Loucy (cell line): ENCODE results near the gene CTAGE6.
"Not testable (repeated sequence)": the region's sequence is repeated elsewhere in the genome, so short reads cannot be mapped to it uniquely, and the experiment has no call there.

Source experiments
- H2AFZ ChIP-seq: fragments of 200-600 bp; sonication (generic); 2 replicates; pipeline ENCODE4 v1.6.0; 2016; ENCODE audit warnings: antibody characterized with exemption, mild to moderate bottlenecking, low read length, moderate library complexity
- H3F3A ChIP-seq: fragments of 200-600 bp; 2 replicates; pipeline ENCODE4 v1.6.0; 2016; ENCODE audit warnings: antibody characterized with exemption, low read depth, mild to moderate bottlenecking
- H3K27me3 ChIP-seq: fragments of 200-600 bp; sonication (generic); 2 replicates; pipeline ENCODE4 v1.6.1; 2014; ENCODE audit warnings: low read length, mild to moderate bottlenecking; ENCODE audit not compliant: insufficient read depth, poor library complexity, severe bottlenecking
- H3K36me3 ChIP-seq: fragments of 200-600 bp; sonication (generic); 2 replicates; pipeline ENCODE4 v1.6.1; 2016; ENCODE audit warnings: low read length; ENCODE audit not compliant: insufficient read depth
- H3K4me1 ChIP-seq: fragments of 200-600 bp; sonication (generic); 2 replicates; pipeline ENCODE4 v1.5.1; 2014; ENCODE audit warnings: low read length, mild to moderate bottlenecking; ENCODE audit not compliant: insufficient read depth, poor library complexity, severe bottlenecking
- H3K4me2 ChIP-seq: fragments of 200-600 bp; sonication (generic); 2 replicates; pipeline ENCODE4 v1.6.0; 2014; ENCODE audit warnings: antibody characterized with exemption, low read length, low read depth, mild to moderate bottlenecking; ENCODE audit not compliant: poor library complexity, severe bottlenecking
- H3K4me3 ChIP-seq: fragments of 200-600 bp; sonication (generic); 2 replicates; pipeline ENCODE4 v1.5.1; 2014; ENCODE audit warnings: low read length, mild to moderate bottlenecking, mixed read lengths; ENCODE audit not compliant: poor library complexity, severe bottlenecking
- H3K79me2 ChIP-seq: fragments of 200-600 bp; sonication (generic); 2 replicates; pipeline ENCODE4 v1.6.1; 2014; ENCODE audit warnings: low read length; ENCODE audit not compliant: insufficient read depth
- H3K9ac ChIP-seq: fragments of 200-600 bp; sonication (generic); 2 replicates; pipeline ENCODE4 v1.6.0; 2014; ENCODE audit warnings: mild to moderate bottlenecking, low read depth, low read length, moderate library complexity; ENCODE audit not compliant: poor library complexity, severe bottlenecking
- H3K9me2 ChIP-seq: fragments of 200-600 bp; sonication (generic); replicated peaks from 2 replicates; pipeline ENCODE4 v1.6.1; 2016; ENCODE audit warnings: low read depth, low read length, mixed read lengths
- H3K9me3 ChIP-seq: fragments of 200-600 bp; sonication (generic); 2 replicates; pipeline ENCODE4 v1.6.1; 2014; ENCODE audit warnings: mild to moderate bottlenecking, antibody characterized with exemption, low read length, low read depth; ENCODE audit not compliant: insufficient read depth
- H4K20me1 ChIP-seq: fragments of 200-600 bp; sonication (generic); 2 replicates; pipeline ENCODE4 v1.6.0; 2014; ENCODE audit warnings: antibody characterized with exemption, low read length, mild to moderate bottlenecking; ENCODE audit not compliant: insufficient read depth, poor library complexity, severe bottlenecking

Gene CTAGE6

DNA sequence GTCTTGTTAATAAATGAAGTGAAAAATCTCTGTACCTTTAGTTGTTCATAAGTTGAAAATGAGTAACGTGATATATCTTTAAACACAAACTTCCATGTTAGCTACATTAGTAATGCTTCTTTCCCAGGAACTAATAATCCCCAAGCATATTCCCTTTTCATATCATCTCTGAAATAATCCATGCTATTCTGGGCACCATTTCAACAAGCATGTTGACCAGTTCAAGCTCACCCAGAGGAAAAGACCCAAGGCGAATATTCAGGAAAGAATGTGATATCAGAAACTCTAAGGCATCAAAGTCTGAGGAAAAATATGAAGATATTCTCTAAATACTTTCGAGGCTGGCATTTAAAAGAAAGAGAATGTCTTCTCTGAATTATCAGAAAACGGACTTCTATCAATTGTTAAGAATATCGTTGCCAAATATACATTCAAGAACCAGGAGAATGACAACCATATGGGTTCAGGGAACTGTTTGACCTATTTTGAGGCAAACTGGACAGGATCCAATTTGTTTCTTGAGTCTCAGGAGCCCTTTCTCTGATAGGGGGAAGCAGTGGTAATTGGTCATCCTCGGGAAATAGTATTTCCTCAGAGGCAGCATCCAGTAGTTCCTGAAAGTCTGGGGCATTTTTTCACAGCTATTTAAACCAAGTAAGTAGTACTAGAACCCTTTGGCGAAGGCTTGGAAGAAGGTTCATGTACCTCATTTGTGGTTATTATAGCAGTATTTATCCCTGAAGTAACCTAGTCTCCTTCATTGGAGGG lies 28.1 kb upstream of the CTAGE6 start:
- H3K27me3 ChIP-seq, H3K36me3 ChIP-seq, H3K9me3 ChIP-seq, H3F3A ChIP-seq, H3K9me2 ChIP-seq, H3K4me2 ChIP-seq, H4K20me1 ChIP-seq, H3K4me1 ChIP-seq, H3K79me2 ChIP-seq, H3K4me3 ChIP-seq, H2AFZ ChIP-seq, H3K9ac ChIP-seq: not testable (repeated sequence)

DNA sequence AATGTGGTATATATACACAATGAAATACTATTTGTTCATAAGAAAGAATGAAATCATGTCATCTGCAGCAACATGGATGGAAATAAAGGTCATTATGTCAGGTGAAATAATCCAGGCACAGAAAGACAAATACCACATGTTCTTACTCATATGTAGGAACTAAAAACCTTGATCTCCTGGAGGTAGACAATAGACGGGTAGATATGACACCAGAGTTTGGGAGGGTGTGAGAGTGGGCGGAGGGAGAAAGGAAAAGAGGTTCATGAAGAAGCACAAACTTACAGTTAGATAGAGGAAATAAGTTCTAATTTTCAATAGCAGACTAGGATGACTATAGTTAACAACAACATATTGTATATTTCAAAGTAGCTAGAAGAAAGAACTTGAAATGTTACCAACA lies 22.1 kb upstream of the CTAGE6 start:
- not testable (repeated sequence) for H3K36me3 ChIP-seq, H4K20me1 ChIP-seq, H3K4me2 ChIP-seq, H3K9me2 ChIP-seq, H3F3A ChIP-seq, H2AFZ ChIP-seq, H3K9ac ChIP-seq, H3K9me3 ChIP-seq, H3K79me2 ChIP-seq, H3K4me1 ChIP-seq, H3K4me3 ChIP-seq, H3K27me3 ChIP-seq

DNA sequence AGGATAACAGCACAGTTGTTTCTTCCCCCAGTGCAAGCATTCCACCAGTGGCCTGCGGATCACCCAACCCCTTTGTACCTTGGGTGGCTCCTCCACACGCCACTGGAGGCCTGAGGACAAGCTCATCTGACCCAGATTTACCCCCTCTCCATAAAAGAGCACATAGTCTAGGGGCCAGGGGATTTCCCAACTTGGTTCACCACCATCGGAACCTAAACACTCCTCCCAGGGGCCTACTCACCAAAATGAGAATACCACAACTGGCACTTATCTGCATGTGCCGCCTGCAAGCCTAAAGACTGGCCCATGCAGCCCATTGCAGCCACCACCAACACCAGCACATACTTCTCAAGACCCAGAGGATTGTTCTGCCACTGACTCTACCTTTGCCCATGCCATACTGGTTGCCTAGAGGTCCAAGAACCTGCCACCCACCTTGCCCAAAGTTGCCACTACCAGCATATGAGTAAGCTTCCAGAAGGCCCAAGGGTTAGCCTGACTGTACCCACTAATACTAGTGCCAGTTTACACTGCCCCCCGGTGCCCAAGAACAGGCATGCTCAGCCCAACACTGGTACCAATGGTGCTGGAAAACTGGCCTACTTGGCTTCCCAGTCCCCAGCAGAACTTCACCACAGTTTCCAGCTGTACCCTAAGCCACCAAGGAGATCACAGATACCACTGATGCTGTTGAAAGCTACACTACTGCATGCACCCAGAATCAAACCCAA lies 15.4 kb upstream of the CTAGE6 start:
- H2AFZ ChIP-seq, H3K4me2 ChIP-seq, H4K20me1 ChIP-seq, H3K79me2 ChIP-seq, H3K9me2 ChIP-seq, H3K4me1 ChIP-seq, H3K4me3 ChIP-seq, H3K9ac ChIP-seq, H3K9me3 ChIP-seq, H3K36me3 ChIP-seq, H3F3A ChIP-seq, H3K27me3 ChIP-seq: not testable (repeated sequence)

DNA sequence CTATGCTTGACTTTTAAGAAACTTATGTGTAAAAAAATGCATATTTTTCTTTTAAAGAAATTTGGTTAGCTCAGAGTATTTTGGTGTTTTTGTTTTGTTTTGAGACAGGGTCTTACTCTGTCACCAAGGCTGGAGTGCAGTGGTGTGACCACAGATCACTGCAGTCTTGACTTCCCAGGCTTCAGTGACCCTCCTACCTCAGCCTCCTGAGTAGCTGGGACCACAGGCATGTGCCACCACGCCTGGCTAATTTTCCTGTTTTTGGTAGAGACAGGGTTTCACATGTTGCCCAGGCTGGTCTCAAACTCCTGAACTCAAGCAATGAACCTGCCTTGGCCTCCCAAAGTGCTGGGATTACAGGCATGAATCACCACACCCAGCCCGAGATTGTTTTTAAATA lies 10.0 kb upstream of the CTAGE6 start:
- H3F3A ChIP-seq, H3K79me2 ChIP-seq, H3K27me3 ChIP-seq, H3K4me2 ChIP-seq, H3K9ac ChIP-seq, H3K4me1 ChIP-seq, H2AFZ ChIP-seq, H3K9me3 ChIP-seq, H3K4me3 ChIP-seq, H3K36me3 ChIP-seq, H3K9me2 ChIP-seq, H4K20me1 ChIP-seq: not testable (repeated sequence)

DNA sequence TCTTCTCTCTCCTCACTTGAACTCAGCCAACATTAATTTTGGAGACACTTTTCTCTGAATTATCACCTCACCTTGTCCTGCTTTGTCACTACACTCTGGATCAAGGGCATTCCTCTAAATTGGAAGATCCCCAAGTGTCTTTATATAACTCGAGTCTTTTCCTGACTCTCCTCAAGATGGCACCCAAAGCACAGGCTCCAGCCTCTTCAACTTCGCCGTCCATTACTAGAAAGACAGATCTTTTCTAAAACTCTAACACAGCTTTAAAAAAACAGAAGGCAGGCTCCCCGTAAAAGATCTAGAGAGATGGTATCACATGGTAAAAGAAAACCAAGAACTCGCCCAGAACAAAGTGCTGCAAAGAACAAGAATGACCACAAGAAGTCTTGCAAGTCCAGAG lies 8.2 kb upstream of the CTAGE6 start:
- H3K4me3 ChIP-seq, H3K9me3 ChIP-seq: not testable (repeated sequence)

DNA sequence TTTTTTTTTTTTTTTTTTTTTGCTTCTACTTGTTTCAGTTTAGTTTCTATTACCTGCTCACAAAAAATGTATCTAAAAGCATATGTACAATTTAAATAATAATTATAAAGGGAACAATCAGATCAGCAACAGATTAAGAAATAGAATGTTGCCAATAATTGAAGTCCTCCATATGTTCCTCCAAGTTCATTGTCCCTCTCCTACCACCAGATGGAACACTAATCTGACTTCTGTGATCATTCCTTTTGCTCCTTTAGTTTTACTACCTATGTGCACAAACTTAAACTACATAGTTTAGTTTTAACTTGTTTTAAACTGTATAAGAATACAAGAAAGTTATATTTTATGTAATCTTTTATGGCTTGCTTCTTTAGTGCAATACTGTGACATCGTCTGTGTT lies 5.6 kb upstream of the CTAGE6 start:
- not testable (repeated sequence) for H3K4me2 ChIP-seq, H3F3A ChIP-seq, H2AFZ ChIP-seq, H3K9me3 ChIP-seq, H3K36me3 ChIP-seq, H3K9ac ChIP-seq, H3K4me1 ChIP-seq, H3K27me3 ChIP-seq, H3K4me3 ChIP-seq, H3K9me2 ChIP-seq, H3K79me2 ChIP-seq, H4K20me1 ChIP-seq

More for the DNA sequence above, 8.2 kb upstream of the CTAGE6 start:
- H3F3A ChIP-seq, H3K9ac ChIP-seq, H3K4me1 ChIP-seq, H2AFZ ChIP-seq, H3K9me2 ChIP-seq, H3K27me3 ChIP-seq, H3K79me2 ChIP-seq, H4K20me1 ChIP-seq, H3K4me2 ChIP-seq, H3K36me3 ChIP-seq: not testable (repeated sequence)

DNA sequence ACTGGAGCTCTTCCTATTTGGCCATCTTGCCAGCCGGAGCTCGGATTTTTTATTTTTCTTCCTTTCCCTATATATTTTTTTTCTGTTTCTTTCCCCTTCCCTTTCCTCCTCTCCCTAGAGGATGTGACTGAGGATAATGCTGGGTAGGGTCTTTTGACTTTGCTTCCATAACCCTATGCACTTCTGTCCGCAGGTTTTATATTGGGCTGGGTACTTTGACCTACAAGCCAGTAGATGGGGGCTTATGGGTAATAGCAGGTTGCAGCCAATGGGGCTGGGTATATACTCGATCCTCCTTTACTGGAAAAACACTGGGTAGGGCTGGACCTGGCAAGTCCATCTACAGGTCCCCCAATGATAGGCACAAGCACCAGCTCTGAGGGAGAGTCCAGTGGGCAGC lies 12.2 kb downstream of the CTAGE6 start:
- not testable (repeated sequence) for H2AFZ ChIP-seq, H3K9me2 ChIP-seq, H3K27me3 ChIP-seq, H3K9me3 ChIP-seq, H3K4me1 ChIP-seq, H3K4me3 ChIP-seq, H3K9ac ChIP-seq, H3F3A ChIP-seq, H3K79me2 ChIP-seq, H3K4me2 ChIP-seq, H4K20me1 ChIP-seq, H3K36me3 ChIP-seq
